Endothelial cell of umbilical vein (primary cell): ENCODE measurements around the gene USP2.

Experiments used
- EZH2 ChIP-seq: IDR thresholded peaks from 2 replicates; pipeline ENCODE4 v1.6.1; 2012; ENCODE audit warnings: borderline replicate concordance, low read depth, mild to moderate bottlenecking, moderate library complexity, low read length, inconsistent platforms; ENCODE audit not compliant: severe bottlenecking
- JUN ChIP-seq: IDR thresholded peaks from 2 replicates; pipeline ENCODE4 v1.6.1; 2011; ENCODE audit warnings: borderline replicate concordance, low read depth; ENCODE audit not compliant: insufficient read length, insufficient read depth
- POLR2A ChIP-seq: IDR thresholded peaks from 2 replicates; pipeline ENCODE4 v1.6.1; 2012; ENCODE audit warnings: low read depth, mild to moderate bottlenecking, control low read depth, low read length
- POLR2AphosphoS5 ChIP-seq: IDR thresholded peaks from 2 replicates; pipeline ENCODE4 v1.6.1; 2012; ENCODE audit warnings: low read depth, mild to moderate bottlenecking, control low read depth, low read length, moderate library complexity; ENCODE audit not compliant: insufficient read depth
- TF ChIP-seq, protein P1 (sequence below), 2 donors: IDR thresholded peaks; 1 replicate in 1 of 2; 2 replicates in 1 of 2; pipeline ENCODE4 v1.5.1; 2011; ENCODE audit warnings: low read length in 2 of 2, mild to moderate bottlenecking in 2 of 2, moderate library complexity in 2 of 2, control low read depth in 1 of 2, inconsistent platforms in 1 of 2, low read depth in 1 of 2; ENCODE audit not compliant: insufficient read depth in 1 of 2; ENCODE audit errors: extremely low read depth in 1 of 2

DNA sequence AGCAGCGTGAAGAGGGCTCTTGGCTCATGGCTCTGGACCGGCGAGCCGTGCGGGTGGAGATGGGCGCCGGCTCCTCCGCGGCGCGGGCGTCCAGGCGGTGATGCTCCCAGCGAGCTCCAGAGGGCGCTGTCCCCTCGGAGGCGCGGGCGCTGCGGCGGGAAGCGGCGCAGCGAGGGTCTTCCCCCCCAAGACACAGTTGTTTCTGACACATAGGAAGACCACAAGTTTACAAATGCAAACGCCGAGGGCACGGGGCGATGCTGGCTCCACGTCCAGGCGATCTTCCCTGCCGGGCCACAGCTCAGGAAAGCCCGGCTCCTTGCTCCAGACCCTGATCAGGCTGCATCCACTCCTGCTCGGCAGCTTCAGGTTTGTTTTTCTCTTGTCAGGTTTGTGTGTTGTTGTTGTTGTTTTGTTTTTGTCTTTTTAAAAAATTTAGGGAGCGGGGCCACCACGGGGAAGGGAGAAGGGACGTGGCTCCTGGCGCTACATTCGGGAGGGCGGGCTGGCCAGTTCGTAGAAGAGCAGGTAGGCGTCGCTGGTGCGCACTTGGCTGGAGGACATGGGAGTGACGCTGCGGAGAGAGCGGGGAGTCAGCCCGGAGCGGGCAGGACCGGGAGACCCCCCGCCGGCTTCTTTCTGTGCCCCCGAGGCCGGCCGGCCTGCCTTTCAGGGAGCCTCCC lies 25.0 kb downstream of the USP2 start:
- TF ChIP-seq, protein P1, sequence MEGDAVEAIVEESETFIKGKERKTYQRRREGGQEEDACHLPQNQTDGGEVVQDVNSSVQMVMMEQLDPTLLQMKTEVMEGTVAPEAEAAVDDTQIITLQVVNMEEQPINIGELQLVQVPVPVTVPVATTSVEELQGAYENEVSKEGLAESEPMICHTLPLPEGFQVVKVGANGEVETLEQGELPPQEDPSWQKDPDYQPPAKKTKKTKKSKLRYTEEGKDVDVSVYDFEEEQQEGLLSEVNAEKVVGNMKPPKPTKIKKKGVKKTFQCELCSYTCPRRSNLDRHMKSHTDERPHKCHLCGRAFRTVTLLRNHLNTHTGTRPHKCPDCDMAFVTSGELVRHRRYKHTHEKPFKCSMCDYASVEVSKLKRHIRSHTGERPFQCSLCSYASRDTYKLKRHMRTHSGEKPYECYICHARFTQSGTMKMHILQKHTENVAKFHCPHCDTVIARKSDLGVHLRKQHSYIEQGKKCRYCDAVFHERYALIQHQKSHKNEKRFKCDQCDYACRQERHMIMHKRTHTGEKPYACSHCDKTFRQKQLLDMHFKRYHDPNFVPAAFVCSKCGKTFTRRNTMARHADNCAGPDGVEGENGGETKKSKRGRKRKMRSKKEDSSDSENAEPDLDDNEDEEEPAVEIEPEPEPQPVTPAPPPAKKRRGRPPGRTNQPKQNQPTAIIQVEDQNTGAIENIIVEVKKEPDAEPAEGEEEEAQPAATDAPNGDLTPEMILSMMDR (IDR thresholded peaks at IDR 0.05; ENCODE audit: extremely low read depth in 1 of 2, insufficient read depth in 1 of 2, low read depth in 1 of 2, low read length in 2 of 2): peak; percentile 91 to 94
- TF ChIP-seq POLR2AphosphoS5 (no peak), POLR2A (no peak), EZH2 (no peak), JUN (no peak)
